AG09309 (cell line): ENCODE data around the gene NLGN1.

Experiments
- DNase-seq: peaks from one replicate; pipeline ENCODE4 v3.0.0-alpha.2; 2010; ENCODE audit warnings: low read depth
- H3K4me3 ChIP-seq: 2 replicates; pipeline ENCODE4 v1.5.1; 2011; ENCODE audit warnings: mild to moderate bottlenecking, low read depth, low read length, moderate library complexity; ENCODE audit not compliant: control insufficient read depth
- CTCF ChIP-seq: IDR thresholded peaks from 2 replicates; pipeline ENCODE4 v1.5.1; 2011; ENCODE audit warnings: mild to moderate bottlenecking, low read depth, low read length, inconsistent platforms; ENCODE audit not compliant: insufficient read depth, control insufficient read depth; ENCODE audit errors: missing control alignments

Gene NLGN1

GRCh38 chr3:173465112-173465511 lies 67.6 kb downstream of the NLGN1 start:
- peak; percentile 37 for DNase-seq
- no peak overlapping the region for H3K4me3 ChIP-seq
- no peak for TF ChIP-seq CTCF

DNA sequence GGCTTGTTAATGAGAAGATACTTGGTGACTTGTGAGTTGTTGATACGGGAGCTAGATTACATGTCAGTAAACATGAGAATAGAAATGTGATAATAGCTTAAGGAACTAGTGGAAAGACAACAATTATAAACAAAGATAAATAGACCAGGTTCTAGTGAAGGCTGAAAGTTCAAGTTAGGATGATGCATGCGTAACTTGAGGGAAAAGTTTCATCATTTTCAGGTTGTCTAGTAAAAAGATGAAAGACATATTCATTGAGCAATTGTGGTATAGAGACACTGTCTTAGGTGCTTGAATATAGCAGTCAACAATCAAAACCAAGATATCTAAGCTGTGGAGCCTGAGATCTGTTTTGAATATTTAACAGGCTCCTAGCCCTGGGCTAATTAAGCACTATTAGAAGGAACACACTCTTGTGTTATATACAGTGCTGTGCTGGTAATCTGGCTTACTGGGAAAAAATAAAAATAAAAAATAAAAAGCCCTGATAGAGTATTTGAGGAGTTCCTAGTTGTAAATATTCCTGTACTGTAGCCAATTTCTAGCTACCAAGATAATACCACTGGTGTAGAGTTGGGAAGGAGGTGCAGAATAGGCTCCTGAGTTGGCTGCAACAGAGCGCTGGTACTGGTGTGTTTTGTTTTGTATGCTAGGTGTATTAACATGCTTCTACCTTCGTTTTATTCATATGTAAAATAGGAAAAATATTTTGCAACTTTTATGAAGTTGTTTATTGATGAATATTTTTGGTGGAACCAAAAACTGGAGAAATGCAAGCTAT lies 68.5 kb downstream of the NLGN1 start:
- TF ChIP-seq CTCF, result no peak
- no peak overlapping the region for H3K4me3 ChIP-seq
- no peak for DNase-seq

GRCh38 chr3:173467501-173467900 lies 70.0 kb downstream of the NLGN1 start:
- no peak for DNase-seq
- TF ChIP-seq CTCF, result no peak
- H3K4me3 ChIP-seq, result no peak overlapping the region

- DNase-seq, result no peak
- TF ChIP-seq CTCF, result no peak
- no peak overlapping the region for H3K4me3 ChIP-seq
These were observed 75.7 kb downstream of the NLGN1 start for GRCh38 chr3:173473237-173473636.

DNA sequence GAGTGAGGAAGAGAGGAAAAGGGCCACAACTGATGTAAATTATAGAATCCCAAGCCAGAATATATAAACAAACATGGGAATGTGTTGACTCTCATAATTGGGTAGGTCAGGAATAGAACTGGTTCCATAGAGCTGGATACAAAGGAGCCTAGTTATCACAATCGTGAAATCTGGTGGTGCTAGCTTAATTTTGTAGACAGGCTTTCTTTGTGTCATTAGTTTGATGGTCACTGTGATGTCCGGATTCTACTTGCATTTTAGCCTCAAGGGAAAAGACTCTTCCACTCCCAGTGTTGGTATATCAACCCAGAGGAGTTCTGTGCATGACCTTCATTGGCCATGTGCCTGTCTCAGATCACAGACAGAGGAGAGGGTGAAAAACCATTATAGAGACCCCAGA lies 81.8 kb downstream of the NLGN1 start:
- H3K4me3 ChIP-seq, result no peak overlapping the region
- no peak for TF ChIP-seq CTCF
- DNase-seq, result no peak

- no peak for TF ChIP-seq CTCF
- no peak overlapping the region for H3K4me3 ChIP-seq
- peak; percentile 24 for DNase-seq
These were observed 104.5 kb downstream of the NLGN1 start for GRCh38 chr3:173501931-173502489.
